Measurements from ENCODE around the gene DUSP16.

DNA sequence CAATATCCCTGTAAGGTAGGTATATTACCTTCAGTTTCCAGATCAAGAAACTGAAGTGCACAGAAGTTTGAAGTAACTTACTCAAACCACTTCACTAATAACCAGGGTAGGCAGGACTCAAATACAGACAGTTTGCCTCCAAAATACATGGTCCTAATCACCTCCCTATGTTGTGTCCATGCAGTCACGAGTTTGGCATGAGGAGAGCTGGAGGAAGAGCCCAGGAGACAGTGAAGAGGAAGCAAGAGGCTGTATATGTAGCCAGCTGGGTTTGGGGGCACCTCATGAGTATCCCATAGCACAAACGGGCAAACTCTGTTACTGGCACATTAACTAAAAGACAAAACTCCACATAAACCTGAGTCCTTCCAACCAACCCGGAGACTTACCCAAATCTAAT is 79.2 kb downstream of the DUSP16 start:
- TF ChIP-seq, protein P1, sequence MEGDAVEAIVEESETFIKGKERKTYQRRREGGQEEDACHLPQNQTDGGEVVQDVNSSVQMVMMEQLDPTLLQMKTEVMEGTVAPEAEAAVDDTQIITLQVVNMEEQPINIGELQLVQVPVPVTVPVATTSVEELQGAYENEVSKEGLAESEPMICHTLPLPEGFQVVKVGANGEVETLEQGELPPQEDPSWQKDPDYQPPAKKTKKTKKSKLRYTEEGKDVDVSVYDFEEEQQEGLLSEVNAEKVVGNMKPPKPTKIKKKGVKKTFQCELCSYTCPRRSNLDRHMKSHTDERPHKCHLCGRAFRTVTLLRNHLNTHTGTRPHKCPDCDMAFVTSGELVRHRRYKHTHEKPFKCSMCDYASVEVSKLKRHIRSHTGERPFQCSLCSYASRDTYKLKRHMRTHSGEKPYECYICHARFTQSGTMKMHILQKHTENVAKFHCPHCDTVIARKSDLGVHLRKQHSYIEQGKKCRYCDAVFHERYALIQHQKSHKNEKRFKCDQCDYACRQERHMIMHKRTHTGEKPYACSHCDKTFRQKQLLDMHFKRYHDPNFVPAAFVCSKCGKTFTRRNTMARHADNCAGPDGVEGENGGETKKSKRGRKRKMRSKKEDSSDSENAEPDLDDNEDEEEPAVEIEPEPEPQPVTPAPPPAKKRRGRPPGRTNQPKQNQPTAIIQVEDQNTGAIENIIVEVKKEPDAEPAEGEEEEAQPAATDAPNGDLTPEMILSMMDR (IDR thresholded peaks at IDR 0.05): no peak
- no peak for TF ChIP-seq POLR2A (IDR thresholded peaks at IDR 0.05)
